ENCODE measurements around the gene FMO2.

Gene FMO2

DNA sequence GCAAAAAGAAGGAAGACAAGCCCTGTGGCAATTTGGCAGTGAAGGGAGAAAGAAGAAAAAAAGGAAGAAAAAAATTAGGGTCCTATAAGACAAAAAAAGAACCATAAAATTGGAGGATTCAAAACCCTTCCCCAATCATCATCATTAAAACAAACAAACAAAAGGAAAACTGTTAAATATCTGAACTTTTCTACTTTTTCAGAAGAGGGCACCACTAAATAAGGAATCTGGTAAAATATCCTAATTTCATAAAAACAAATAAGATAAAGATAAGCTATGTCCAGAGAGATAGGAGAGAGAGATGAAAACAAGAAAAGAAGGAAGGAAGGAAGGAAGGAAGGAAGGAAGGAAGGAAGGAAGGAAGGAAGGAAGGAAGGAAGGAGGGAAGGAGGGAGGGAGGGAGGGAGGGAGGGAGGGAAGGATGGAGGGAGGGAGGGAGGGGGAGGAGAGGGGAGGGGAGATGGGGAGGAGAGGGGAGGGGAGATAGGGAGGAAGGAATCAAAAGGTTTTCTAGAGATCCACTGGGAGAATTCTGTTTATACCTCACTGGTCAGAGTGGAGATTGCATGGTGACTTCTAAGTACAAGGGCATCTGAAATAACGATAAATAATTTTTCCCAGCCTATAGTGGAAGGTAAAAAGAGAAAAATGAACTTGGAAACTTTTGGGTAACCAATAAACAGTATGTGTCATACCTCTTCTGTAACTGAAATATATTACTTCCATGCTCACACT, 10.4 kb upstream of the FMO2 start:
- DNase-seq = no peak

DNA sequence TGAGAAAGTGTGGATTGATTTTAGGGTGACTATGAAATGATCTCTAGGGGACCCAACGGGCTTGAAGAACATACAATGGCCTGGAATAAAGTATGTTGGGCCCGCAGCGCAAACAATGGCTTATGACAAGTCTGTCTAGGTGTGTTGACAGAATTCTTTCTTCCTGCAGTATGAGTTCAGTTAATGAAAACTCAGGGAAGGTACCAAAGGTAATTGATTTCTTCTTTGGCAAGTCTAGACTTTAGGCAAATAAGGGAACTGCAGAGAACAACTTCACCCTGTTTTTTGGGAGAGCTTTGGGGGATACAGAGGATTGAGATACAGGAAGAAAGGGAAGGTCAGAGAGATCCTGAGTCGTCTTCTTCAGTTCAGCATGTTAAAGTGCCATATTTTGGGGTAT, 7.8 kb upstream of the FMO2 start:
- no peak for DNase-seq

DNA sequence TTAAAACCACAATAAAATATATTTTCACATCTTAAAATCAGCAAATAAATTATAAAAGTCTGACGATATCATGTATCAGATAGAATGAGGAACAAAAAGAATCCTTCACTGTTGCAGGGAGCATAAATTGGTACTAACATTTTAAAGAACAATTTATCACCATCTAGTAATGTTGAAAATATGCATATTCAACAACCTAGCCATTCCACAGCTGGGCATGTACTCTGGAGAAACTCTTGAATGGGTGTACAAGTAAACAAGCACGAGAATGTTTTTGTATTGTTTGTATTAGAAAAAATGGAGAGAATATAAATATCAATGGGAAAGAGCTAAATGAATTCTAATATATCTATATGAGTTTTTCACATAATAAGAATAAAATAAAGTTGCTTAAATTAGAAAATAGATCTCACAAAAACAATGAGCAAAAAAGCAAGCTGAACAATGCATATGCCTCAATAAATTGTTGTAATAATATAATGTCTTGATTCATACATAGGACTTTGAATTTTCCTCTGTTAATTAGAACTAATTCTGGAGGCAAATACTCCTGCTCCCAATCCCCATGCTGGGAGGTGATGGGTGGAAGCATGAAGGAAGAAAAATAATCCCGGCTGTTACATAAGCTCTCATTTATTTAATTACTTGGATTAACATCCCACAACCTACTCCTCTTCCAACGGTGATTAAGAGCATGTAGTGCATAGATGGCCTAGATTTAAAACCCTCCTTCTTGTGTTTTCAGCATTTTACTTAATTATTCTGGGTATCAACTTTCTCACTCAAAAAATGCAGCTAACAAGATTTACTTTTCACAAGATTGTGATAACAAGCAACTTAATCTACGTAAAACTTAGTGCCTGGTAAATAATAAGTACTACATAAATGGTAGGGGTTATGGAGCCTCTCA, 5.5 kb upstream of the FMO2 start:
- no peak for DNase-seq

DNA sequence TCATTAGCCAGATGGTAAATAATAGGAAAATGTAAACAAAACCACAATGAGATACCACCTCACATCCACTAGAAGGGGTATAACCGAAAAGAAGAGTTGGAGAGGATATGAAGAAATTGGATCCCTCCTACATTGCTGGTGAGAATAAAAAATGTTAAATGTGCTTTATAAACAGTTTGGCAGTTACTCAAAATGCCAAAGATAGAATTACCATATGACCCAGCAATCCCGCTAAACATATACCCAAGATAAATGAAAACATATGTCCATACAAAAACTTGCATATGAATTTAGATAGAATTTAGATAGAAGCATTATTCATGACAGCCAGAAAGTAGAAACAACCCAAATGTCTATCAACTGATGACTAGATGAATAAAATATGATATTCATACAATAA, 4.4 kb upstream of the FMO2 start:
- DNase-seq = no peak

DNA sequence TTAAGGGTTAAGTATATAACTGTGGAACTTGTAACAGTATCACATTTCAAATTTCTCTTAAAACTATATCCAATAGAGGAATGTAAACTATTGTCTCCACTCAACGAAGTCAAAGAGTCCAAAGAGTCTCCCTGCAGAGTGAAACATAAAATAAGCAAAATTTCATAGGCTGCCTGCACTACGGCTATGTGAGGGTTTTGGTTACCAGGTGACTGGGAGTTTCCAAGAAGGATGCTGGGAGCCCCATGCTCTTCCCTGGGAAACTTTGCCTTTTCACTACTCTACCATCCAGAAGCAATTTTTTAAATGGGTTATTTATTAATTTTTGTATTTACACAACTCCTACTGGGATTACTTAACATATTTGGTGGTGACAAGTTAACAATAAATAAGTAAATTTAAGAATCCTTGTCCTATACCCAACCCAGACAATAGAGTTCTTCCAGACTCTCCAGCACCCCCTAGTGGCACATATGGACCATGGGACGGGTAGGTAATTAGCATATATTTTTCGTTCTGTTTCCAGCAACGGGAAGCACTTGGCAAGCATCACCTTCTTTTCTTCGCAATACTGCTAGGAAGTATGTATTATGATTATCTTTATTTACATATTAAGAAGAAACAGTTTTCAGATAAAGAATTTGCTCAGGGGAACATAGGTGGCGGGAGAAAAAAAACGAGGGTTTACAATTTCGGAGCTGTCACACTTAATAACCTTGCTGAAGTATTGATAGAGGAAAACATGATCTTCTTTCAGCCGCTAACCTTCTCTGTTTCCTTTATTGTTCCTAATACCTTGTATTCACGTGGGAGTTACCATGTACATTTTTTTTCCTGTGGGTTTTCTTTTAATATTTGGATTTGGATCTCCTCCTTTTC, 3.5 kb downstream of the FMO2 start:
- peak; percentile 51 for DNase-seq

DNA sequence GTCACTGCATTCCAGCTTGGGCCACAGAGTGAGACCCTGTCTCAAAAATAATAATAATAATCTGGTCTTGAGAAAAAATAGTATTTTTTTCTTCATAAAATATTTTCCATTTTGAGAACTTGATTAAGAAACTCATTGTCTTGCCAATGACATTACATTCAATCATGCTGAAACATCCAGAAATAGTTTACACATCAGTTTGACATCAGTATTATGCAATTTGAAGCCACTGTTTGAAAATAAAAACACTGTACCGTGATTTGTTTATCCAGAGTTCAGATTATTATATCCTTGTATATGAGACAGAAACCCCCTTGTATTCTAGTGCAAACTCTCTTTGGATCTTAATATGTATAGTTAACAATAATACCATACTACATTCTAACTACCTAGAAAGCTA, 6.9 kb downstream of the FMO2 start:
- DNase-seq = no peak

DNA sequence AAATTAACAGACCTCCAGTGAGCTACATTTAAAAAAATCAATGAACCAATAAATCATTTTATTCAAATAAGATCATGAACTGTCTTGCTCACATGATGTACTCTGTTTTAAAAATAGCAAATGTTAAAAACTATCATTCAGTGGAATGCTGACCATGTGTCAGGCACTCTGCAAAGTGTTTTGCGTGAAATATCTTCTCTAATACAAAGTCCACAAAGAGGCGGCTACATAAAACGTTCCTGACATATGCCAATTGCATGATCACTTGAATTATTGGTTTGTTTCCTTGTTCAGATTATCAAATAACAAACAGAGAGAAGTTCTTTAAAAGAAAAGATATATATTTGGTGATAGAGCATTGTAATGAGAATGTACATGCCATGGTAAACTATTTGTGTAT, 10.7 kb downstream of the FMO2 start:
- DNase-seq = no peak

DNA sequence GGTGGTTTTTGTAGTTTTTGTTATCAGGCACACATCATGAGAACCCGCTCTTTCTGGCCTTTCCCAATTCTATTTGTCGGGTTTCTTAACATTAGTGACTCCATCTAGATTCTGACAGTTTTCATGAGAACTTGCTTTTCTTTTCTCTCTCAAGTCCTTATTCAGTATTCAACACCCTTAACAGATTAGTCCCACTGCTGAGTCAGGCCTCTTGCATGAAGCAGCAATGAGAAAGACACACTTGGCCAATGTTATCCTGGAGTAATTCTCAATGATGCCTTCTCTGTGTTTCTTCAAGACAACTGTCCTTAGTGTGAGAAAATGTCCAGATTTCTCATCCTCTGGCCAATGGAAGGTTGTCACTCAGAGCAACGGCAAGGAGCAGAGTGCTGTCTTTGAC, 11.3 kb downstream of the FMO2 start:
- DNase-seq = no peak

DNA sequence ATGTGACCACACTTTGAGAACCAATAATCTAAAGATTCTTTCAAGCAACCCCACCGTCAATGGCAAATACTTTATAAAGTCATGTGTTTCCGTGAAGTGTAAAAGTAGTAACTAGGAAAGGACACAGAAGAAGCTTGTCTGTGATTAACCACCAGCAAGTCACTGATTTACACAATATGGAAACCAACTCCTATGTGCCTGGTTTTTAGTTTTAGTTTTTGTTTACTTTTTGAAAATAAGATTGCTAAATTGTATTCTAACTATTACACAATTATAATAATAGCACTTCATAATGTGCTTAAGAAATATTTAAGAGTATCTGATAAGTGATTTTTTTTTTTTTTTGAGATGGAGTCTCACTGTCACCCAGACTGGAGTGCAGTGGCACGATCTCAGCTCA, 13.0 kb downstream of the FMO2 start:
- no peak for DNase-seq

DNA sequence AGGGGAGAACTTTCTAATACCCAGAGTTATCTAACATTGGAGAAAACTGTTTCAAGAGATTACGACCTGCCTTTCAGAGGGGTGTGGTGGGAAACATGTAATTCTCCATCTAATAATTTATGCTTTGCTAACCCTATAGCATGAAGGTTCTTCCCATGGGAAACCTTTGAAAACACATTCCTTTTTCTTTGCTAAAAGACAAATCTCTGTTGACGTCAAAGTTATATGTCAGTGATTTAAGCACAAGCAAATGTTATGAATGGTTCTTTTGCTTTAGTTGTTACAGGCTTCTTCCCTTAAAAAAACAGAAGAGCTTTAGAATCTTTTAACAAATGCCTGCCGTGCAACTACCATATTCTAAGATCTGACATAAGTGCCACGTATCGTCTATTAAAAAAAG, 19.2 kb downstream of the FMO2 start:
- DNase-seq = no peak

DNA sequence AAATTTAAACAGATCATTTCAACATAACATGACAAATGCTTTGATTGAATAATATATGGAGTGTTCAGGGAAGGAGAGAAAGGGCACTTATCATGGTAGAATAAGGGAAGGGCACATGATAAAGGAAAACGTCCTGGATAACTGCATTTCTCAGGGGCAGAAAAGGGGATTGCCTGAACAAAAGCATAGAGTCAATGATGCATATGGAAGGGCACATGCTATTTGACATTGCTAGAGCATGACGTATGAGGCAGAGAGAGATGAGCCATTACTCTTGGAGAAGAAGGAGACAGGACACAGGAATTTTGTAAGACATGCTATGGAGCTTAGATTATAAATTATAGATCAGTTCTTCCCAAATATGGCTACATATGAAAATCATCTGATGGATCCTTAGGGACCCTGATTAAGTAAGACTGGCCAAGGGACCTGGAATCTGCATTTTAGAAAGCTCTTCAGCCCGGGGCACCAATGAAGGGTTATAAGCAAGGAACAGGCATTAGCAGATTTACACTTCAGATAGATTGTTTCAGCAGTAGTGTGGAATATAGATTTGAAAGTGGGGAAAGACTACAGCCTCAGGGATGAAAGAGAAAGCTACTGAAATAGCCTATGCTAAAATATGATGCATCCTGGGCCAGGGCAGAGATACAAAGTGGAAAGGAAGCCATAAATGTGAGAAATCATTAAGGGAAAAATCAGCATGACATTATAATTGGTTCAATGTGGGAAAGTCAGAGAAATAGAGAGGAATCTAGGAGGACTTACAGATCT, 21.3 kb downstream of the FMO2 start:
- no peak for DNase-seq

DNA sequence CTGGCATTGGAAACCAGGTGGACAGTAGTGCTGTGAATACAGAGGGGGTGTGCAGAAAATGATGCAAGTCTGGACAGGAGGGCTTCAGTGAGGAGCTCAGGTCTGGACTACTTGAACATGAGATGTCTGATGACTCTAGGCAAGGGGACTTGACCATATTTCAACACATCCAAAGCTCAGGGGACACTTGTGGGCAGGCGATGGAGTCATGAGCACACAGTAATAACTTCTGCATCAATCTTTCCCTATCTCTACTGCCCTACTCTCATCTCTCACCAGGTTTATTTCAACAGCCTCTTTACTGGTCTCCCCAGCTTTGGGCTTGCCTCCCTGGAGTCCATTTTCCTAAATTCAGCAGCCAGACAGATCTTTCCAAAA, 21.9 kb downstream of the FMO2 start:
- no peak for DNase-seq

DNA sequence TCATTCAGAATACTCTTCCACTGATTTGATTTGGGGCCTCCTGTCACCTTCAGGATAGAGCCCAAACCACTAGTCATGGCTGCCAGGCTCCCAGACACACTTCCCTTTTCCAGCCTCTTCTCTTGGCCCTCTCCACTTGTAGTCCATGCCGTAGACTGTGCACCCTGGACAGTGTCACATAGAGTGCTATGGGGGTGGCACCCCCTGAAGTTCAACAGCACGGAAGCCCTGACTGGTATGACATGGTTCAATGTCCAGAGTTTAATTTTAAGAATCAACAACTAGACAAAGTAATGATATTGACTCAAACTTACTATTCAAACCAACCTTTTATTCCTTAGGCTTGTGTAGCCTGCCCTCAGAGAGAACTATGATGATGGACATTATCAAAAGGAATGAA, 22.3 kb downstream of the FMO2 start:
- DNase-seq = no peak

DNA sequence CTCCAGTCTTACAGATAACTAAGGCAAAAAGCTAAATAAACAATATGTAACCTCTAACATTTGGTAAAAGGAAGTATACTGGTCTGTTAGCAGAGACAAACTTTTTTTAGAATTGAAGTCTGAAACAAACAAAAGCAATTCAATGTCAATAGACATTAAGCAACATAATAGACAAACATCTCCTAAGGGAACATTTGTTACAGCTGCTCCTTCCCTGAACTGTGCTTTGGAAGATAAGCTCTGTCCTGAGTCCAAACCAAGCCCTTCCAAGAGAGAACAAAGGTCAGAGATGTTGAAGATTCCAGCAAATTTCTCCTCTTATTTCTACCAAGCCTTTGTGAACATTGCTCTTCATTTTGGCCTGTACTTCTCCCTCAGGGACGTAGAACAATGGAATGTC, 25.3 kb downstream of the FMO2 start:
- no peak for DNase-seq

DNA sequence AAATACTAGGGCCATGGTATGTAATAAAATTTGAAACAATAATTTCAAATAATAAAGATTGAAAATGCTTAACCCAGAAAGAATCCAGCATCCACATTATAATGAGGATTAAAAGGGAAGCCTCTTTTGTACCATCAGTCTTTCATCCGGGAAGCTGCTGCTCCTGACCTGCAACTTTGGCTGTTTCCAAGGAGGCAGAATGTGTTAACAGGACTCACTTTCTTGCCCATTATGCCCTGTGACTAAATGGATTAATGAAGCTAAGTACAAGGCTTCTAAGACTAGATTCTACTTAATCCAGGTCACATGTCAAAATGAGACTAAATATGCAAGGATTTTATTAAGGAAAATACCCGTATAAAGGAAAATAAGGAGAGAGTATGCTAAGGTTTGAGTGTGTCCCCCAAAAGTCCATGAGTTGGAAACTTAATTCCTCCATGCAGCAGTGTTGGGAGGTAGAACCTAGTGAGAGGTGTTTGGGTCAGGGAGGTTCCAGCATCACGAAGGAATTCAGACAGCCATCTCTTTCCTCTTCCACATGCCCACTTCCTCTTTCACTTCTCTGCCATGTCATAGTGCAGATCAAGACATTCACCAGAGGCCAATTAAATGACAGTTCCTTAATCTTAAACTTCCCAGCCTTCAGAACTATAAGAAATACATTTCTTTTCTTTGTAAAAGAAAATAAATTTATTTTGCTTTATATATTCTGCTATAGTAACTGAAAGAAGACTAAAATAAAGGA, 27.7 kb downstream of the FMO2 start:
- no peak for DNase-seq

DNA sequence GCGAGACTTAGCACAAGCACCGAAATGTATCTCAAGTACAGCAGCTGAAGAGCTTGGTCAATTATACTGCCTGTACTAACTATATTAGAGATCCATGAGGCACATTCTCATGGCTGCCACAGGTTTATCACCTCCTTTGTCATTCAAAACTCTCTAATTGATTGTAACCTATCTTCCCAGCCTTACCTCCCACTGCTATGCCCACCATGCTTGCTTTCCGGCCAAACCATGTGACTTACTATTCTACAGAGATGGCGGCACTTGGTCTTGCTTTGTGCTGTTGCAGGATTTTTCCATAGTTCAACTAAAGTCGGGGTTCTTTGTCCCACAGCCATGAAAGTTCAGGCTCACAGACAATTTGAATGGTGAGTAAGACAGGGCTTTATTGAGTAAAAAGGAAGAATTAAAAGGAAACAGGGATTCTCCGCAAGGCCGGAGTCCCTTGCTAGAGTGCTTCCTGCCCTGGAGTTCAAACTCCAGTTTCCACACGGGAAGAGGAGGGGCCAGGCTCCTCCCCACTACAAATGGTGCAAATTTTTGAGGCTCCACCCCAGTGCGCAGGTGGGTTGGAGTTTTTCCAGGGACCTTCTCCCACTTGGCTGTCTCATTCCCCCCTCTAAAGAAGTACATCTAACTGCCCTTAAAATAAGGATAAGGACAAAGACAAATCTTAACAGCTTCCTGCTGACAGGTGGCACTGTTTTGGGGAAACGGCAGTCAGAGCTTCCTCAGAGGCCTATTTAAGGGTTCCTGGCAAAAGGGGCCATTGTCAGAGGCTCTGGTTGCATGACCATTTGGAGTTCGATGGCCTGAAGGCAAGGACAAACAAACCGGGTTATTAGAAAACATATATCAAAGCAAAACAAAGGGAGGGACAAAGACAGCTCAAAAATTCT, 28.7 kb downstream of the FMO2 start:
- no peak for DNase-seq

DNA sequence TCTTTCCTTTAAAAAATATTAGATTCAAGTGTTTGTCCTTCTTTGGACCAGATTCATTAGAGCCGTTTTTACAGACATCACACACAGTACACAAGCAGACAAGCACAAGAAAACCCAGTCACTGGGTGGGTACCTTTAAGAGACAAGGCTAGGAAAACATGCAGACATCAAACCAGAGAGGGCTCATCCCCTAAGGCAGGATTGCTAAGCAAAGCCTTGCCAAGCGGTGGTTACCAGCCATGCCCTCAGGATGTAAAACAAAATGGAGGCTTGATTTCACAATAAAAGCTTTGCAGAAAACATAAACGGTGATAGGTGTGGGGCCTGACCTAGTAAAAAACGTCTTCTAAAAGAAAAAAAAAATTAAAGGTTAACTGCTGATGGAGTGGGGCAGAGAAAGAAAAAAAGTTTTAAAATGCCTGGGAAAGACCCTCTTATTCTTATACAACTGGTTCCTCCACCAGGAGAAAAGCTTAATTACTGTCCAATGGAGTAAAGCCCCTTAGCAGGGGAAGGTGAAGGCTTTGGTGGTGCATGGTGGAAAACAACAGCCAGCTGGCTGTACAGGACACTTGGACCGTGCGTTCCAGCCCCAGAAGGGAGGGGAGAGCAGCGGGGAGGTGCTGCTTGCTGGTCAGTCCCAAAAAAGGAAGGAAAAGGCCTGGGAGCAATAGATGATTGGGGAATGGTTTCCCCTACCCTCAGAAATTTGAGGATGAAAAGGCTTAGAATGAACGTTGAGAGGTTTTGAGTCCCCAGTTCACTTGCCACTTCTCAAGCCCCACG, 32.8 kb downstream of the FMO2 start:
- no peak for DNase-seq

DNA sequence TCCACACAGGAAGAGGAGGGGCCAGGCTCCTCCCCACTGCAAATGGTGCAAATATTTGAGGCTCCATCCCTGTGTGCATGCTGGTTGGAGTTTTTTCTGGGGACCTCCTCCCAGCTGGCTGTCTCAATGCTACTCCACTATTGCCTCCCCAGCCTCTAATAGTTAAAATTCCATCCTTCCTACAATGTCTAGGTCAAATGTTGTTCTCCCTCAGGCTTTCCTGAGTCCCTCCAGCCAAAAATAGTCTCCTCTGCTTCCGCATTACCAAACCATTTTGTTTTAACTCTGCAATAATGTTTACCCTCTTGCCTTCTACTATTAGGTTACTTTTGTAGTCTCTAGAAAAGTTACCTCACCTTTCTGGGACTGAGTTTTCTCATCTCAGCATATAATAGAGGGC, 33.6 kb downstream of the FMO2 start:
- no peak for DNase-seq

DNA sequence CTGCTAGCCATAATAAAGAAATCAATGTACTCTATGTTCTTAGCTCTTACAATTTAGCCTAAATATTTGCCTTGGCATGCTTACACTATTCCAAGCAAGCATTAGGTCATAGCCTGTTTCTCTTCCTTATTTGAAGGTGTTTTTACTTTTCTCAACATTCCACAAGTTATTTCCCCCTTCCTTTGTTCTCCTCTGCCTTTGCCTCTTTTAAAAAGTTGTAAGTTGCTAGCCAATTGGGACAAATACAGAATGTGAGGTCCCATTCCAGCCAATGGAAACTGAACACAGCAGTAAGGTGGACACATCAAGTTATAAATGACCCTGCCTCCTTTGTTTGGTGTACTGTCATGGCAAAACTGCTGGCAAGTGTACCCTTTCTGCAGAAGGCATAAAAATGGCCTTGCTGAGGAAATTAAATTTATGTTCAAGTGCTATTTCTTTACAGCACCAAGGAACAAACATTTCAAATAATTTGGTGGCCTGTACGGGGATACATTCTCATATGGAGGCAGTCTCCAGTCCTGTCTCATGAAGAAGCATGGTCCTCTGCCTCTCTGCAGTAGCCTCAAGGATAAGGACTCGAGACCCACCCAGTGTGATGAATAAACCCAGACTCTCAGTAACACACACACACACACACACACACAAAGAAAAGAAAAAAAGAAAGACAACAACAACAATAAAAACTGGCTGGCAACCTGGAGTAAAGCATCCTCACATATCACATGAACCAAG, 34.4 kb downstream of the FMO2 start:
- no peak for DNase-seq
